Smooth muscle cell of the brain vasculature (primary cell): ENCODE results near the gene NPM1.

Source experiments
- DNase-seq: peaks from one replicate; pipeline ENCODE4 v3.0.0-alpha.2; 2012; ENCODE audit warnings: low read depth, low spot score

NPM1 gene

GRCh38 chr5:171450423-171451331 lies 63.0 kb downstream of the NPM1 start:
- peak; percentile 52 for DNase-seq

- DNase-seq = no peak
Observed at GRCh38 chr5:171451421-171451820, 63.8 kb downstream of the NPM1 start.

GRCh38 chr5:171453056-171453725 lies 65.5 kb downstream of the NPM1 start:
- no peak for DNase-seq

- no peak for DNase-seq
Observed at GRCh38 chr5:171453988-171454387, 66.3 kb downstream of the NPM1 start.

GRCh38 chr5:171454549-171454948 lies 66.9 kb downstream of the NPM1 start:
- no peak for DNase-seq

- DNase-seq = no peak
Observed at GRCh38 chr5:171455522-171455921, 67.9 kb downstream of the NPM1 start.

- no peak for DNase-seq
Observed at GRCh38 chr5:171457208-171457981, 69.7 kb downstream of the NPM1 start.

- no peak for DNase-seq
Observed at GRCh38 chr5:171459839-171460238, 72.2 kb downstream of the NPM1 start.
